CD4-positive, alpha-beta T cell (primary cell): ENCODE data around the gene KRT82. TPM values are rescaled to one million over a fixed set of nuclear protein-coding genes. Genes with fewer than 3 reads are reported as not detected.

ENCODE experiments used
- ATAC-seq: fragments of 200-7000 bp; cut with Tn5 transposase; one replicate; pipeline ENCODE4 v1.10.0; 2022; ENCODE audit warnings: mild to moderate bottlenecking; ENCODE audit not compliant: poor library complexity
- CTCF ChIA-PET: fragments of 350-600 bp; sonication (Branson Sonifier 250); formaldehyde crosslinking; loops from one replicate; lab custom pipeline; 2021; ENCODE audit warnings: antibody characterized with exemption, inconsistent platforms; lab: Charles Lee
- POLR2A ChIA-PET: fragments of 350-600 bp; sonication (Branson Sonifier 250); formaldehyde crosslinking; loops from one replicate; lab custom pipeline; 2021; ENCODE audit warnings: antibody characterized with exemption, inconsistent platforms; lab: Charles Lee
- DNase-seq, 14 experiments: peaks; one replicate each; pipeline ENCODE4 v3.0.0-alpha.2; 2013 to 2020; ENCODE audit warnings: mixed read lengths in 2 of 14
- H3K27ac ChIP-seq, 2 donors: one replicate each; pipeline versions ENCODE4 v1.5.1 to v1.7.0; 2013; ENCODE audit warnings: low read length in 2 of 2, low read depth in 1 of 2, mild to moderate bottlenecking in 1 of 2
- H3K27me3 ChIP-seq, 2 experiments: 1 replicate in 1 of 2; 2 replicates in 1 of 2; pipeline versions ENCODE4 v1.6.1 to v1.7.0; 2013; ENCODE audit warnings: low read length in 2 of 2, control low read depth in 1 of 2, mild to moderate bottlenecking in 1 of 2, moderate library complexity in 1 of 2; ENCODE audit not compliant: insufficient read depth in 2 of 2, control insufficient read depth in 1 of 2
- H3K36me3 ChIP-seq: one replicate; pipeline ENCODE4 v1.6.1; 2013; ENCODE audit warnings: low read length, control low read depth; ENCODE audit not compliant: insufficient read depth
- H3K4me1 ChIP-seq: one replicate; pipeline ENCODE4 v1.6.1; 2013; ENCODE audit warnings: low read length, control low read depth; ENCODE audit not compliant: insufficient read depth
- H3K4me3 ChIP-seq: one replicate; pipeline ENCODE4 v1.5.1; 2013; ENCODE audit warnings: mild to moderate bottlenecking, low read length, moderate library complexity
- H3K9me3 ChIP-seq, 2 experiments: 1 replicate in 1 of 2; 2 replicates in 1 of 2; pipeline versions ENCODE4 v1.6.1 to v1.7.0; 2013; ENCODE audit warnings: low read length in 2 of 2, mild to moderate bottlenecking in 2 of 2, control low read depth in 1 of 2, moderate library complexity in 1 of 2; ENCODE audit not compliant: control insufficient read depth in 1 of 2, insufficient read depth in 1 of 2
- H3K27ac Mint-ChIP-seq: one replicate; pipeline ENCODE4 v1.8.0; 2020; ENCODE audit warnings: mixed read lengths
- H3K27me3 Mint-ChIP-seq: one replicate; pipeline ENCODE4 v1.8.0; 2021; ENCODE audit warnings: mixed read lengths
- H3K36me3 Mint-ChIP-seq: one replicate; pipeline ENCODE4 v1.8.0; 2021; ENCODE audit warnings: low read depth, mixed read lengths
- H3K4me1 Mint-ChIP-seq: one replicate; pipeline ENCODE4 v1.8.0; 2021; ENCODE audit warnings: low read depth, mixed read lengths
- H3K4me3 Mint-ChIP-seq: one replicate; pipeline ENCODE4 v1.8.0; 2020; ENCODE audit warnings: mild to moderate bottlenecking, mixed read lengths
- H3K9me3 Mint-ChIP-seq: one replicate; pipeline ENCODE4 v1.8.0; 2020; ENCODE audit warnings: mixed read lengths
- CTCF ChIP-seq: fragments of 200-600 bp; IDR thresholded peaks from one replicate; pipeline ENCODE4 v1.8.0; 2022; ENCODE audit warnings: antibody characterized with exemption, mild to moderate bottlenecking
- intact Hi-C, 2 experiments: fragments of 100-400 bp; cut with DNase I in 1 of 2; cut with micrococcal nuclease in 1 of 2; formaldehyde crosslinking; loops; one replicate each; pipeline versions ENCODE4 v1.15.1 to v1.9.0; 2023 to 2025; cut with DNase I, micrococcal nuclease
- total RNA-seq, 174 experiments: library from RNA in 2 of 174; stranded (reverse) in 2 of 174; gene quantifications; one replicate each; pipeline ENCODE4 v1.2.3 and lab custom pipeline; 2021 to 2026

The KRT82 gene
- total RNA-seq, 2 experiments from 2014 or later: not detected

- CTCF ChIA-PET: no interaction called here
- POLR2A ChIA-PET: no interaction called here
- Mint-ChIP-seq H3K27me3 (peaks cover 58% of the 10 kb centered on the region), H3K4me3 (no peak overlapping the region), H3K27ac (no peak overlapping the region), H3K36me3 (no peaks in the 10 kb centered on the region), H3K9me3 (no peaks in the 10 kb centered on the region), H3K4me1 (no peaks in the 10 kb centered on the region)
- H3K4me1 ChIP-seq: no peaks in the 10 kb centered on the region
- intact Hi-C loops: no loop called here
- no peak for DNase-seq
- no peaks in the 10 kb centered on the region for H3K9me3 ChIP-seq
- H3K27me3 ChIP-seq: peaks cover 4 to 10% of the 10 kb centered on the region in 2 experiments
- H3K27ac ChIP-seq: no peak overlapping the region
- no peak overlapping the region for H3K4me3 ChIP-seq
- TF ChIP-seq CTCF: no peak
- H3K36me3 ChIP-seq: no peaks in the 10 kb centered on the region
- no peak for ATAC-seq
Observed at GRCh38 chr12:52442600-52443061, 36.5 kb upstream of the KRT82 start.

GRCh38 chr12:52441320-52441911, 35.3 kb upstream of the KRT82 start:
- ChIA-PET CTCF (no interaction called here), POLR2A (no interaction called here)
- H3K9me3 Mint-ChIP-seq: no peaks in the 10 kb centered on the region
- no peaks in the 10 kb centered on the region for H3K36me3 Mint-ChIP-seq
- no peaks in the 10 kb centered on the region for H3K4me1 ChIP-seq
- intact Hi-C loops: no loop called here
- no peak for TF ChIP-seq CTCF
- peaks cover 58% of the 10 kb centered on the region for H3K27me3 Mint-ChIP-seq
- H3K4me3 ChIP-seq: no peak overlapping the region
- no peaks in the 10 kb centered on the region for H3K36me3 ChIP-seq
- peaks cover 4 to 10% of the 10 kb centered on the region in 2 experiments for H3K27me3 ChIP-seq
- ATAC-seq (no peak), DNase-seq (no peak)
- H3K9me3 ChIP-seq: no peaks in the 10 kb centered on the region
- H3K4me1 Mint-ChIP-seq: no peaks in the 10 kb centered on the region
- H3K27ac ChIP-seq: no peak overlapping the region
- no peak overlapping the region for H3K4me3 Mint-ChIP-seq
- H3K27ac Mint-ChIP-seq: no peak overlapping the region

- DNase-seq: no peak
- Histone ChIP-seq H3K36me3 (no peaks in the 10 kb centered on the region), H3K27me3 (peaks cover 4 to 10% of the 10 kb centered on the region in 2 experiments), H3K27ac (no peak overlapping the region), H3K9me3 (no peaks in the 10 kb centered on the region), H3K4me1 (no peaks in the 10 kb centered on the region), H3K4me3 (no peak overlapping the region)
- Mint-ChIP-seq H3K4me1 (no peaks in the 10 kb centered on the region), H3K36me3 (no peaks in the 10 kb centered on the region), H3K4me3 (no peak overlapping the region), H3K27me3 (peaks cover 53% of the 10 kb centered on the region), H3K9me3 (no peaks in the 10 kb centered on the region), H3K27ac (no peak overlapping the region)
- ChIA-PET CTCF (no interaction called here), POLR2A (no interaction called here)
- intact Hi-C loops: no loop called here
- TF ChIP-seq CTCF: no peak
- ATAC-seq: no peak
Observed at GRCh38 chr12:52440821-52441319, 34.7 kb upstream of the KRT82 start.
